Effector CD8-positive, alpha-beta T cell (primary cell): ENCODE measurements around the gene PROM1.

ENCODE experiments used
- DNase-seq: peaks from one replicate; lab custom pipeline; 2025; lab: John Stamatoyannopoulos, UW

PROM1 gene

GRCh38 chr4:16027114-16027513, 56.7 kb downstream of the PROM1 start:
- no peak for DNase-seq

GRCh38 chr4:16026160-16026761, 57.6 kb downstream of the PROM1 start:
- no peak for DNase-seq

- no peak for DNase-seq
Measured at GRCh38 chr4:16025268-16025667, 58.6 kb downstream of the PROM1 start.

- no peak for DNase-seq
Measured at GRCh38 chr4:16023776-16024408, 59.9 kb downstream of the PROM1 start.

GRCh38 chr4:16021804-16022560, 61.8 kb downstream of the PROM1 start:
- DNase-seq, result no peak

GRCh38 chr4:16019649-16020048, 64.2 kb downstream of the PROM1 start:
- DNase-seq, result no peak

GRCh38 chr4:16018841-16019240, 65.0 kb downstream of the PROM1 start:
- DNase-seq, result no peak

GRCh38 chr4:16018061-16018676, 65.7 kb downstream of the PROM1 start:
- no peak for DNase-seq

GRCh38 chr4:16016536-16016935, 67.3 kb downstream of the PROM1 start:
- DNase-seq, result no peak

- no peak for DNase-seq
Measured at GRCh38 chr4:16011173-16011572, 72.7 kb downstream of the PROM1 start.

- no peak for DNase-seq
Measured at GRCh38 chr4:16009153-16009552, 74.7 kb downstream of the PROM1 start.

- DNase-seq, result no peak
Measured at GRCh38 chr4:16007471-16008095, 76.2 kb downstream of the PROM1 start.

- DNase-seq, result no peak
Measured at GRCh38 chr4:16006771-16007446, 76.9 kb downstream of the PROM1 start.

- no peak for DNase-seq
Measured at GRCh38 chr4:16005676-16006075, 78.1 kb downstream of the PROM1 start.

GRCh38 chr4:16001484-16001858, 82.4 kb downstream of the PROM1 start:
- peak; percentile 2 for DNase-seq

GRCh38 chr4:16000708-16001483, 82.9 kb downstream of the PROM1 start:
- DNase-seq, result peak; percentile 1

GRCh38 chr4:15996773-15997172, 87.0 kb downstream of the PROM1 start:
- no peak for DNase-seq

- no peak for DNase-seq
Measured at GRCh38 chr4:15995826-15996225, 88.0 kb downstream of the PROM1 start.

GRCh38 chr4:15992167-15992485, 91.7 kb downstream of the PROM1 start:
- no peak for DNase-seq

GRCh38 chr4:15990570-15991285, 93.1 kb downstream of the PROM1 start:
- no peak for DNase-seq
